Astrocyte (in vitro differentiated cells and primary cell): ENCODE measurements around the gene FKBP1A.

Experiments used
- EZH2 ChIP-seq: IDR thresholded peaks from 2 replicates; pipeline ENCODE4 v1.6.1; 2012; ENCODE audit warnings: mild to moderate bottlenecking, low read length, inconsistent platforms; ENCODE audit not compliant: insufficient read depth
- TF ChIP-seq, protein P1 (sequence below): IDR thresholded peaks from 2 replicates; pipeline ENCODE4 v1.5.1; 2011; ENCODE audit warnings: low read depth, mild to moderate bottlenecking, inconsistent platforms, low read length, moderate library complexity; ENCODE audit not compliant: insufficient read depth

DNA sequence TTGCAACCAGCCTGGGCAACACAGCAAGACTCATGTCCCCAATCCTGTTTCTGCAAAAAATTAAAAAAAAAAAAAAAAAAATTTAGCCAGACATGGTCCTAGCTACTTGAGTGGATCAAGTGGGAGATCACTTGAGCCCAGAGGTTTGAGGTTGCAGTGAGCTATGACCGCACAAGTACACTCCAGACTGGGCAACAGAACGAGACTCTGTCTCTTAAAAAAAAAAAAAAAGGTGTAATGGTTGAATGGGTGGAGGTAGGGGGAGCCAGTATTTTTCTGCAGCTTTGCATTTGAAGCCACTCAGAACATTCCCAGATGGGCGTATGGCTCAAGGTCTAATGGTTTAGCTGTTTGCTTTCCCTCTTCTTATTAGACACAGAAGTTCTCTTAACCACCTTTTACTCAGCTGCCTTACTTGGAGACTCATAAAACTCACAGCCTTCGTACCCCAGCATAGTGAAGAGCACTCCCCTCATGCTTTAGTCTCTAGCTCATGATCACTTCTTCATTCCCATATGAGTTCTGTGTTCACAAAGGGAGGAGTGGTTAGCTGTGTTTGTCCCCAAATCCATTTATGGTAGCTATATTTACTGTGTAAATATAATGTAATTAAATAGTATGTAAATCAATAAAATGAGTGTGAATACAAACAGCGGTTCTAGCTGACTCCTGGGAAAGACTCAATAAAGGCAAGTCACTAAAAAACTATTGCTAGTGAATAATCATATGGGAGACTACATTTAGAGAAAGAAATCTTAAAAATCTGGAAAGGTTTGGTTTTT is 9.0 kb downstream of the FKBP1A start:
- TF ChIP-seq, protein P1, sequence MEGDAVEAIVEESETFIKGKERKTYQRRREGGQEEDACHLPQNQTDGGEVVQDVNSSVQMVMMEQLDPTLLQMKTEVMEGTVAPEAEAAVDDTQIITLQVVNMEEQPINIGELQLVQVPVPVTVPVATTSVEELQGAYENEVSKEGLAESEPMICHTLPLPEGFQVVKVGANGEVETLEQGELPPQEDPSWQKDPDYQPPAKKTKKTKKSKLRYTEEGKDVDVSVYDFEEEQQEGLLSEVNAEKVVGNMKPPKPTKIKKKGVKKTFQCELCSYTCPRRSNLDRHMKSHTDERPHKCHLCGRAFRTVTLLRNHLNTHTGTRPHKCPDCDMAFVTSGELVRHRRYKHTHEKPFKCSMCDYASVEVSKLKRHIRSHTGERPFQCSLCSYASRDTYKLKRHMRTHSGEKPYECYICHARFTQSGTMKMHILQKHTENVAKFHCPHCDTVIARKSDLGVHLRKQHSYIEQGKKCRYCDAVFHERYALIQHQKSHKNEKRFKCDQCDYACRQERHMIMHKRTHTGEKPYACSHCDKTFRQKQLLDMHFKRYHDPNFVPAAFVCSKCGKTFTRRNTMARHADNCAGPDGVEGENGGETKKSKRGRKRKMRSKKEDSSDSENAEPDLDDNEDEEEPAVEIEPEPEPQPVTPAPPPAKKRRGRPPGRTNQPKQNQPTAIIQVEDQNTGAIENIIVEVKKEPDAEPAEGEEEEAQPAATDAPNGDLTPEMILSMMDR: no peak
- TF ChIP-seq EZH2: no peak
